NCI-H345 treated with DMSO at 0.1 percent for 48 hours (cell line): Measurements from ENCODE around the gene PARP6.

Source experiments
- DNase-seq: peaks from one replicate; lab custom pipeline; 2025; ENCODE audit not compliant: unreplicated experiment; lab: John Stamatoyannopoulos, UW

The PARP6 gene

DNA sequence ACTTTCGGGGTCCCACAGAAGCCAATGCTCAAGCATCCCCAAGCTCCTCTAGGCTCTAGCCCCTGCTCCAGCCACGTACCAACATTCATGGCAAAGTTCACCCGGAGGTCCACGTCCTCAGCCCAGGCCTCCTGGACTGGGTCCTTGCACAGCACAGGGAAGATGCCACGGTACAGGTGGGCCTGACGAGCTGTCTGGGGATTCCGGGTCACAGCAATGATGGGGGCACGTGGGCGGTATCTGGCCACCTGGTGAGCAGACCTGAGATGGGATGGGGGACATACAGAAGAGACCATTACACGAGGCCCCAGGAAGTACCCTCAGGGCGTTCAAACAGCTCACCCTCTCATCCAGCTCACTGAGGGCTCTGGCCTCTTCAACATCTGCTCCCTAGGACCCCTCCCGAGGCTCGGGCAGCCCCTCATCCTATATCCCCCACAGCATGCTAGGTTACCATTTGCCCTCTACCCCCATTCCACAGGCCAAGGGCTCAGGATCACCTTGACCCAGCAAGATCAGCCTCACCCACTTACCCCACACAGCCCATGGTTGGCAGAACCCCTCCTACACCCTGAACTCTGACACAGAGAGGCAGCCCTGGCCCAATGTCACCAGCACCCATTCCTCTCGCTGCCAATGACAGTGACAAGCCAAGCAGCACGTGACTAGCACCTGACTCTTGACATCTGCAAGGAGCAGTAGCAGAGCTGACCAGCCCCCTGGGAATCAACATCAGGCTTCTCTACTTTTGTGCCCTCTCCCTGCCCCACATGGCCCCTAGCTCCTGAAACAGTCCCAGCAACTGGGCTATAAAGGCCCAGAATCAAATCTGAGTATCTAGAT lies 71.7 kb downstream of the PARP6 start:
- no peak for DNase-seq

DNA sequence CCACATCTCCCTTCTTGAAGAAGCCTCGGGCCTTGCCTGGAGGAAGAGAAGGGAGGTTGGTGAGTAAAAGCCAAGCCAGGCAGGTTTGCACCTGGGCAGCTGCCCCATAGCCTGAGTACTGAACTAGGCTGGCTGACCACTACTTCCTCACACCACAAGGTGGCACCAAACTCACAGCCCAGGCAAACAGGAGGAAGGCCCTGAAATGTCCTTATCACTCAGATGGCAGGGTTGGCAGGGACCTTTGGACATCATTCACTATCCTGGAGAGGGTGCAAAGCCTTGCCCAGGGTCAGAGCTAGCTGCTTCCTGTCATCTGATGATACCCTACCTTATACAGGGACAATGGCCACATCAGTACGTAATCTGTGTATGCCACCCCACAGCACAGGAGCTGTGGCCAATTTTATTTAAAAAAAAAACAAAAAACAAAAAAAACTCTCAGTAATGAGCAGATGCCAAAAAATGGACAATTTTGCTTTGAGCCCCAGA lies 72.6 kb downstream of the PARP6 start:
- DNase-seq: peak; percentile 13

DNA sequence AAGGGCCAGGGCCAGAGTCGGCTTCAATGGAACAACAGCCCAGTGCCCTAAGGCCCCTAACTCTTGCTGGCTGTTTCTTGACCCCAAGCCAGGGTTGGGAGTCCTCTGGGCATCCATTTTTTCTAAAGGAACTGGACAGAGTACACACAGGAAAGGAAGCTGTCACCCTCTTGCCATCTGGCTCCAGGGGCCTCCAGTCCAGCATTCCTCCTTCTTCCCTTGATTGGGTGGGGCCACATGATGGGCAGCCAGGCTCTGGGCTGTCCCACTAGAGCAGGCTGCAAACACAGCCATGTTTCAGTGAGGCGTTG lies 73.2 kb downstream of the PARP6 start:
- DNase-seq: no peak

DNA sequence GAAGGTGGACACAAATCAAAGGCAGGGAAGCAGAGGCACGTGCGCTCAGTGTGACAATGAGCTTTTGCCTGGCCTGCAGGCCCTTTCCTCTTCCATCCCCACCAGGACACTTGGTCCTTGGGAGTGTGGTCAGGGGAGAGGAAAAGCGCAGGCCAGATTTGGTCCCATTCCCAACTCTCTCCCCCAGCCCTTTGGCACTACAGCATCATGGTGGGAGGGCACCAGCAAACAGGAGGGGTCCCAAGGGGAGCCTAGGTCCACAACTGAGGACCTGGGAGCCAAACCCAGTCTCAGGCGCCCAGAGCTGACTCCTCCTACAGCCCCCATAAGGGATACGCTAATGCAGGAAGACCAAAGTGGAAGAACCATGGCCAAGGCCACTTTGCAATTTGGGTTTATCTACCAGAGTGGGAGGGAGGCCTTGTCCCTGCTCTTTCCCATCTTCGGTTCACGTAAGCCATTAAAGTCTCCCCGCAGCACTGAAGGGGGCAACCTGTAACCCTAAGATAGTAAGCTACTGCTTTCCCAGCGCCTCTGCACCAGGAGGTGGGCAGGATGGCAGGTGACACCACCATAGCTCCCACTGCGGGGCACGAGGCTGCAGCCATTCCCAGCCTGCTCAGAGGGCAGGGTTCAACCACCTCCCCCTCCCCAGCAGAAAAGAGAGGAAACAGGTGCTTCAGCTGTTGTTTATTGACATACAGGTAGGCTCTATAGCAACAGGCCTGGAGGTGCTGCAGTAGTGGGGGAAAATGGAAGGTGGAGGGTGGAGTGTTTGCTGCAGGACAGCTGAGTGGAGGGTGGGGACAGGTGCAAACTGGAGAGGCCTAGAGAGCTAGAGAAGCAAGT lies 73.8 kb downstream of the PARP6 start:
- peak; percentile 75 for DNase-seq

DNA sequence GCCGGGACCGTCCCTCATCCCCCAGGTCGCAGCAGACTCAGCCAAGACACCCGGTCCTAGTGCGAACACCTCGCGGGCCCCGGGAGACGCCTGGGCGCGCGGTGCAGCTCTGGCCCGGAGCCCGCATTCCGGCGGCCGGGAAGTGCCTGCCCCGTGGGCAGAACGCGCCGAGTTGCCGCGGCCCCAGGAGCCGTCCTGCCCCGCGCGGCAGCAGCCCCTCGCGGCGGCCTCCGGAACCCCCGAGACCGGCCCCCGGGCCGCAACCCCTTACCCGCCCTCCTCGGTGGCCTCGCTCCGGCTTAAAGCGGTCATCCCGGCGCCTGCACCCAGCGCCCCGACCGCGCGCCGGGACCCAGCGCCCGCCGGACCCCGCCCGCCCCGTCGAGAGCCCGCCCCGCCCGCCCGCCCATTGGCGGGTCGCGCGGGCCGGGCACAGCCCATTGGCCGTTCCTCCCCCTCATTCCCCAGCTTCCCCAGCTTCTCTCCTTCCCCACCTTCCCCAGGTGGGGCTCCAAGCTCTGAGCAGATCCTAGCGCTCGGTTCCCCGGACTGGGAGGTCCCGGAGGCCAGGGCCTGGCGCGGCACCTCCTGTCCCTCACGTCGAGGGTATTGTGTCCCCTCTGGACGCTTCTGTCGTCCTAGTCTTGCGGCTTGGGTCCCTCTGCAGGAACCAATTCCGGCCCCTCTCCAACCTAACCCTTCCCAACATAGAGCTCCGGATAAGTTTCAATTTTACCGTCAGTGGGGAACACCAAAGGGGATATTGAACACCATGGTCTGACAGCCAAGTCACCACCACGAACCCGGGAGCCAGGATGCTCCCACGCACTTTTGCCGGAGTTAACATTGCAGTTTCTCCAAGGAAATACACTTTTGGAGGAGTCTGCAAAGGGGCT lies 74.6 kb downstream of the PARP6 start, which contains the start of gene GRAMD2A:
TSS of gene GRAMD2A (minus strand) at position 328 of the 896 bp plus-strand sequence.
- no peak for DNase-seq

DNA sequence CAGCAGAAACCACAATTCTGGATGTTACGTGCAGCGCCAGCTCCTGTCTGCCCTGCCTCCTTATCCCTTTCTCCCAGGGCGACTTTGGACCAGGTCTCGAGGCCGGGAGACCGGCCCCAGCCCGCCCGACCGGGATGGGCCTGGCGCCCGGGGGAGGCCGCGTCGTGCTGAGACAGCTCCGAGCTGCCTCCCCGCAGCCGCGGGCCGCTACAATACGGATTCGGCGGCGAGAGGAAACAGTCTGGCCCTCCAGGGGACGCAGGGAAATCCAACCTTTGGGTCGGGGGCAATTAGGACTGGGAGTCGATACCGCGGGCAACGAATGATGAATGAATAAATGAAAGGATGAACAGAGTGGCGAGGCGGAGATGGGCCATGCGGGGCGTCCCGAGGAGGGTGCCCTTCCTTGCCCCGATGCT lies 75.3 kb downstream of the PARP6 start:
- no peak for DNase-seq

DNA sequence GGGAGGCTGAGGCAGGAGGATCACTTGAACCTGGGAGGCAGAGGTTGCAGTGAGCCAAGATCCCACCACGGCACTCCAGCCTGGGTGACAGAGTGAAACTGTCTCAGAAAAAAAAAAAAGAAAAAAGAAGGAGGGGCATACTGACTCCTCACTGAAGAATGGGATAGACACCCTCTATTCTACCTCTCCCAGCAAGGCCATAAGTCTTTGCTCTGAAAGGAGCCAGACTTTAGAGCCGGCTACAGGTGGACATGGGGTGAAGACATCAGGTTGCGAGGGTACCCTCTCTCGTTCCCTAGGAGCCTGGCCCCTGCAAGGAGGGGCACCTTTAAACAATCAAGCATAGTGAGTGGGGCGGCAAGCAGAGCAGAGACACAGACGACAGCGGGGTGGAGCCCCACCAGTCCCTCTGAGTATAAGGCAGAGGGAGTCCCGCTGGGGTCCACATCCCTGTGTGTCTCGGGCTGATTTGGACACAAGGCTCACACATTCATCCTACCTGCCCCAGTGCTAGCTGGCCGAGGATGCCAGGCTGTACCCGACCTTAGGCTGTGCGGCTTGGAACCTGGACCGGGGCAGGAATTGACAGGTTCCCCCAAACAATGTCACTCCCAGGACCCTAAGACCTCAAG lies 75.8 kb downstream of the PARP6 start:
- DNase-seq: no peak

DNA sequence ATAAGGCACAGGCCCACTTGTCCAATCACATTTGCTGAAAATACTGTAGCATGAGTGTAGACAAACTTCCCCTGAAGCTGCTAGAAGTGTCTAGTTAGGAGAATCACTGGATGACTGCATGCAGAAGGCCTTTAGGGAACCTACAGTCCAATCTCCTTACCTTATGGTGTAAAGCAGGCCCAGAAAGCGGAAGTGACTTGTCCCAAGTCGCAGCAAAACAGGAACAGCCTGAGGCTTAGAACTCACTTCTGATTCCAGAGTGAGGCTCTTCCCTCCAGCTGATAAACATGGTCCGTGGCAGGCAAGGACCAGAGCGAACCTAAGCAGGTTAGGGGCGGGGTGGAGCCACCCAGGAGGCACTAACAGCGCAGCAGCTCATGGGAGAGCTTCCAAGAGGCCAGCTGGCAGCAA lies 77.2 kb downstream of the PARP6 start:
- peak; percentile 40 for DNase-seq

DNA sequence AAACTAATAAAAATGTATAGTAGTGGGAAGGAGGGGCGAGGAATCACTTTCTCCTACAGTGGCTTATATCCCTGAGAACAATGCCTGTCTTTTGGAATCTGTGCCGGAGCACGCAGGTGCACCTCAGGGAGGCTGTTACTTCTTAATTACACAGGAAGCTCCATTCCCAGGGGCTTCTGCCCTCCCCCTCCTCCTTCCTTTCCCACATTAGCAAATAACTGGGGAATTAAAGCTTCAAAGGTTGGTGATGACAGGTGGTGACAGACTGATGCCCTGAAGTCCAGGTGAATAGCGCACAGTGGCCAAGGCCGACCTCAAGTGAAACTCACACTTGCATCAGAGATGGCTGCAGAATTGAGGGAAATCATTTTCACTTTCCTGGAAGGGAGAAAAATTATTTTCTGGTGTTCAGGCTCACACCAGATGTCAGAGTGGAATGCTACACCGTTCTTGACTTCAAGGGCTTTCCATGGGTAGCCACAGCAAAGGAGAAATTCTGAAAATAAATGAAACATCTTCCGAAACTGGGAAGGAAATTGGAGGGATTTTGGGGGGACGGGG lies 78.4 kb downstream of the PARP6 start:
- DNase-seq: no peak

DNA sequence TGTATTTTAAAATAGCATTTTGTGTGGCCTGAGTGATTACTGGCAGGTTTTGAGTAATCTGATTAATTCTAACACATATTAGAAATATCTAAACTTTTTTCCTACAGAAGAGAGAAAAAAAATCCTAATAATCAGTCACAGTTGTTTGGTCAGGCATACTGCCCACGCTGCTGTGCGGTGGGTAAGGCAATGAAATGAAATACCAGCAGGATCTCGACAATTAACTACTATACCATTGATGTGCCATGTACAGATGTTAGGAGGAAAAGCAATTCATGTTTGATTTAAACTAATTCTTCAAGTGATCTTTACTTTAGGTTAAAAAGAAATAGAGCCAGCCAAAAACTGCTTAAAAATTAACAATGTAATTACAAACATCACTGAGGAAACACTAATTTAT lies 79.9 kb downstream of the PARP6 start:
- DNase-seq: no peak
